ENCODE data around the gene ARRDC2. TPM values are rescaled to one million over a fixed set of nuclear protein-coding genes. Genes with fewer than 3 reads are reported as not detected.
A peak's percentile ranks its signal among the peaks of the same experiment; 100 is the strongest.

The ARRDC2 gene
- total and polyA plus RNA-seq, 9 donors, result 6.8 to 22.8 (median 12.6) TPM

- intact Hi-C loops (cut with DNase I), result no loop called here
- Histone ChIP-seq H3K27ac (no peak overlapping the region), H3K9me3 (no peaks in the 10 kb centered on the region), H3K36me3 (no peaks in the 10 kb centered on the region), H3K27me3 (no peaks in the 10 kb centered on the region), H3K4me1 (ENCODE audit: insufficient read depth) (no peaks in the 10 kb centered on the region), H3K4me3 (peak overlapping the region; percentile 17)
- 9 to 13% (median 13%) methylated on average over 12 of the region's 12 CpGs for WGBS, 3 donors
- peak in 3 of 5 donors; percentile 33 to 44 (median 43) for DNase-seq
- no peak for TF ChIP-seq POLR2A (IDR thresholded peaks at IDR 0.05)
- TF ChIP-seq CTCF (IDR thresholded peaks at IDR 0.05), result no peak
- TF ChIP-seq EP300 (IDR thresholded peaks at IDR 0.05), result no peak
Observed at GRCh38 chr19:18044825-18045304, 36.9 kb downstream of the ARRDC2 start.

DNA sequence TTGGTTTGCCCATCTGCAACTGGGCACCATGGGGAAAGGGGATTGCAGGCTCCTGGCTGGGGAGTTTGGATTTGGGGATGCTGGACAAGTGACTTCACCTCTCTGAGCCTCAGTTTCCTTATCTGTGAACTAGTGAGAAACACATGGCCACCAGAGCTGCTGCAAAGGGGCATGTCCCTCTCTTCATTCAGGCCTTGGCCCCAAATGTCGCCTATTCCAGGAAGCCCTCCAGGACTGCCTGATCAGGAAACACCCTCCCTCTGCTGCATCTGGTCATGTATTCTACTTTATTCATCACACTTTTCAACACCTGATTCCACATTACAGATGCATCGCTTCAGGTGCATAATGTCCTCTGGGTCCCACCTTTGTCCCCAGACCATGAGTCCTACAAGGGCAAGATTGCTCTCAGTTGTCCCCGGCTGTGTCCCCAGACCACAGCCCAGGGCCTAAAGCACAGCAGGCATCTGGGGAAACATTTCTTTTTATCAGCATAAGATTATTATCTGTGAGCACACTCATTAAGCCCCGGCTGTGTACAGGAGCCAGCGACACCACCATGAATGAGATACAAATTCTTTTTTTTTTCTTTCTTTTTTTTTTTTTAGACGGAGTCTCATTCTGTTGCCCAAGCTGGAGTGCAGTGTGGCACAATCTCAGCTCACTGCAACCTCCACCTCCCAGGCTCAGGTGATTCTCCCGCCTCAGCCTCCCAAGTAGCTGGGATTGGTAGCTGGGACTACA lies 37.5 kb downstream of the ARRDC2 start:
- H3K27ac ChIP-seq, result no peak overlapping the region
- no peaks in the 10 kb centered on the region for H3K36me3 ChIP-seq
- no peak for DNase-seq
- no peaks in the 10 kb centered on the region for H3K9me3 ChIP-seq
- peak overlapping the region; percentile 17 for H3K4me3 ChIP-seq
- no peaks in the 10 kb centered on the region for H3K27me3 ChIP-seq
- intact Hi-C loops (cut with DNase I), result no loop called here
- WGBS, 3 donors, result 70 to 78% (median 76%) methylated on average over 7 of the region's 7 CpGs
- no peak for TF ChIP-seq EP300 (IDR thresholded peaks at IDR 0.05)
- no peaks in the 10 kb centered on the region for H3K4me1 ChIP-seq (ENCODE audit: insufficient read depth)

GRCh38 chr19:18046059-18046718 lies 38.2 kb downstream of the ARRDC2 start:
- intact Hi-C loops (cut with DNase I), result no loop called here
- DNase-seq, result no peak
- 61 to 64% (median 64%) methylated on average over 14 of the region's 14 CpGs for WGBS, 3 donors
- no peak overlapping the region for H3K4me3 ChIP-seq
- H3K9me3 ChIP-seq, result no peaks in the 10 kb centered on the region
- H3K36me3 ChIP-seq, result no peaks in the 10 kb centered on the region
- no peak overlapping the region for H3K27ac ChIP-seq
- TF ChIP-seq EP300 (IDR thresholded peaks at IDR 0.05) (no peak), CTCF (IDR thresholded peaks at IDR 0.05) (no peak), POLR2A (IDR thresholded peaks at IDR 0.05) (no peak)
- H3K27me3 ChIP-seq, result no peaks in the 10 kb centered on the region
- no peaks in the 10 kb centered on the region for H3K4me1 ChIP-seq (ENCODE audit: insufficient read depth)

GRCh38 chr19:18049385-18049784 lies 41.4 kb downstream of the ARRDC2 start:
- no peak for TF ChIP-seq CTCF (IDR thresholded peaks at IDR 0.05)
- Histone ChIP-seq H3K4me1 (ENCODE audit: insufficient read depth) (peaks cover 2% of the 10 kb centered on the region), H3K36me3 (no peaks in the 10 kb centered on the region), H3K27me3 (no peaks in the 10 kb centered on the region), H3K9me3 (no peaks in the 10 kb centered on the region), H3K4me3 (no peak overlapping the region), H3K27ac (no peak overlapping the region)
- intact Hi-C loops (cut with DNase I), result no loop called here
- DNase-seq, result peak in 4 of 5 donors; percentile 47 to 68 (median 66)
- WGBS, 3 donors, result 40 to 48% (median 43%) methylated on average over 10 of the region's 10 CpGs

DNA sequence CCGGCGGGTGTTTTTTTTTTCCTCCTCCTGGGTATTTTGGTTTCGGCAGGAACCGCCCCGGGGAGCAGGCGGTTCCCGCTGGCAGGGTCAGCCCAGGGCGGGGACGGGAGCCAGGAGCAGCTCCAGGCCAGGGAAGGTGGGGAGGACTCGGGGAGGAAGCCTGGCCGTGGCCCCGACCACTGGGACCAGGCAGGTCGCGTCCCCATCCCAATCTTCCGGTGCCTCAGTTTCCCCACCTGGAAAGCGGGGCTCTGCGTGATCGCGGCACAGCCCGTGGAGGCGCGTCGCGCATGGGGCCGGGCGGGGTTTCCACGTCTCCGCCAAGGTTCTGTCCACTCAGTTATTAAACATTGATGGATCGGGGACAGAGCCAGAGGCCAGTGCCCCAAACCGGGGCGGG lies 43.9 kb downstream of the ARRDC2 start:
- intact Hi-C loops (cut with DNase I), result no loop called here
- no peak overlapping the region for H3K27ac ChIP-seq
- no peak overlapping the region for H3K4me3 ChIP-seq
- H3K27me3 ChIP-seq, result no peaks in the 10 kb centered on the region
- H3K9me3 ChIP-seq, result no peaks in the 10 kb centered on the region
- 6 to 15% (median 9%) methylated on average over 30 to 31 of the region's 31 CpGs for WGBS, 3 donors
- no peaks in the 10 kb centered on the region for H3K36me3 ChIP-seq
- H3K4me1 ChIP-seq (ENCODE audit: insufficient read depth), result peaks cover 2% of the 10 kb centered on the region
- TF ChIP-seq CTCF (IDR thresholded peaks at IDR 0.05), result no peak
- DNase-seq, result no peak

Measured in ovary (tissue), 9 donors.